GM10266 (cell line): ENCODE data around the gene CORO6.

ENCODE experiments used
- DNase-seq: peaks from one replicate; pipeline ENCODE4 v3.0.0; 2012; ENCODE audit errors: extremely low spot score
- TF ChIP-seq, protein P1 (sequence below): IDR thresholded peaks from 2 replicates; pipeline ENCODE4 v1.5.1; 2012; ENCODE audit warnings: mild to moderate bottlenecking, low read depth; ENCODE audit not compliant: control insufficient read depth, insufficient read depth; ENCODE audit errors: missing control alignments

Gene CORO6

DNA sequence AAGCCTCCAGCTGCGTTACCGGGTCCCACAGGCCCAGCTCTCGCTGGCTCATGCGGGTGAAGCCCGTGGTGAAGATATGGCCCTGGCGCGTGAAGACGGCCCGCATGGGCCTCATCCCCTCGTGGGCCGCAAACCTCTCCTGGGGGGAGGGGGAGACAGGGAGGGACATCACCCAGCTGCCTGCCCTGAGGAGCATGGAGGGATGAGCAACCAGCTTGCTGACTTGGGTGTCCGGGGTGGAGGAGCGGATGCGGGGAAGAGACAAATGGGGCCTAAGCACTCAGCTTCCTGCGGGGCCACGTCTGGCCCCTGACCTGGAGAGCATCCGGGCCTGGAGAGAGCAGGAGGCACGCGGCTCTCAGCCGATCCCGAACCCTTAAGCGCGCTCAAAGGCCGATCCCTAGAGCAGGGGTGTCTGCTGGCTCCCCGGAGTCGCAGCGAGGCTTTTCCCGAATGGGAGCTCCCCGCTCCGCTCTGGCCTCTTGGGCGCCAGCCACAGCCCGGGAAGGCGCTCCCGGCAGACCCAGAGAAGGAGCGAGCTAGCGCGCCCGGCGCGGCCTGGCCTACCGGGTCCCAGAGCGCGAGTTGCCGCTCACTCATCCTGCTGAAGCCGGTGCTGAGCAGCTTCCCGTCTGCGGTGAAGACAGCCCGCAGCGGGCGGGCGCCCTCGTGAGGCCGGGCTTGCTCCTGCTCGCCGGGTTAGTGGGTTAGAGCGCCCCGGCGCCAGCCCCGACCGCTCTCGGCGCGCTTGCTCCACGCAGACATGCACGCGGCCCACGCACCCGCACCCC is 5.0 kb downstream of the CORO6 start:
- peak; percentile 86 for DNase-seq
- TF ChIP-seq, protein P1, sequence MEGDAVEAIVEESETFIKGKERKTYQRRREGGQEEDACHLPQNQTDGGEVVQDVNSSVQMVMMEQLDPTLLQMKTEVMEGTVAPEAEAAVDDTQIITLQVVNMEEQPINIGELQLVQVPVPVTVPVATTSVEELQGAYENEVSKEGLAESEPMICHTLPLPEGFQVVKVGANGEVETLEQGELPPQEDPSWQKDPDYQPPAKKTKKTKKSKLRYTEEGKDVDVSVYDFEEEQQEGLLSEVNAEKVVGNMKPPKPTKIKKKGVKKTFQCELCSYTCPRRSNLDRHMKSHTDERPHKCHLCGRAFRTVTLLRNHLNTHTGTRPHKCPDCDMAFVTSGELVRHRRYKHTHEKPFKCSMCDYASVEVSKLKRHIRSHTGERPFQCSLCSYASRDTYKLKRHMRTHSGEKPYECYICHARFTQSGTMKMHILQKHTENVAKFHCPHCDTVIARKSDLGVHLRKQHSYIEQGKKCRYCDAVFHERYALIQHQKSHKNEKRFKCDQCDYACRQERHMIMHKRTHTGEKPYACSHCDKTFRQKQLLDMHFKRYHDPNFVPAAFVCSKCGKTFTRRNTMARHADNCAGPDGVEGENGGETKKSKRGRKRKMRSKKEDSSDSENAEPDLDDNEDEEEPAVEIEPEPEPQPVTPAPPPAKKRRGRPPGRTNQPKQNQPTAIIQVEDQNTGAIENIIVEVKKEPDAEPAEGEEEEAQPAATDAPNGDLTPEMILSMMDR, result peak; percentile 83

DNA sequence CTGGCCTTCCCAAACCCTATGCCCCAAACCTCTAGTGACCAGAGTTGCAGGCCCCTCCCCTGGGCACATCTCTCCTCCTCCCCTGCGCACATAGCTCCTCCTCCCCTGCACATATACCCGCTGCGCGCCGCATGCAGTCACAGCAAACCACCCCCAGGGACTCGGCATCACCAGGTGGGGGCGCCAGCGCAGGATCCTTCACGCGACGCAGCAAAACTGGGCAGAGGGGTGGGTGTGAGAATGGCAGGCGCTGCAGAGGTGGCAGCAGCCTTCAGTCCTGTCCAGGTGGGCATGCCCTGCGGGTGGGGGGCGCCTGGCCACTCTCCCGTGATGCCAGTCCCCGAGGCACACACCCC is 5.6 kb downstream of the CORO6 start:
- TF ChIP-seq, protein P1, result peak; percentile 87
- peak; percentile 93 for DNase-seq

DNA sequence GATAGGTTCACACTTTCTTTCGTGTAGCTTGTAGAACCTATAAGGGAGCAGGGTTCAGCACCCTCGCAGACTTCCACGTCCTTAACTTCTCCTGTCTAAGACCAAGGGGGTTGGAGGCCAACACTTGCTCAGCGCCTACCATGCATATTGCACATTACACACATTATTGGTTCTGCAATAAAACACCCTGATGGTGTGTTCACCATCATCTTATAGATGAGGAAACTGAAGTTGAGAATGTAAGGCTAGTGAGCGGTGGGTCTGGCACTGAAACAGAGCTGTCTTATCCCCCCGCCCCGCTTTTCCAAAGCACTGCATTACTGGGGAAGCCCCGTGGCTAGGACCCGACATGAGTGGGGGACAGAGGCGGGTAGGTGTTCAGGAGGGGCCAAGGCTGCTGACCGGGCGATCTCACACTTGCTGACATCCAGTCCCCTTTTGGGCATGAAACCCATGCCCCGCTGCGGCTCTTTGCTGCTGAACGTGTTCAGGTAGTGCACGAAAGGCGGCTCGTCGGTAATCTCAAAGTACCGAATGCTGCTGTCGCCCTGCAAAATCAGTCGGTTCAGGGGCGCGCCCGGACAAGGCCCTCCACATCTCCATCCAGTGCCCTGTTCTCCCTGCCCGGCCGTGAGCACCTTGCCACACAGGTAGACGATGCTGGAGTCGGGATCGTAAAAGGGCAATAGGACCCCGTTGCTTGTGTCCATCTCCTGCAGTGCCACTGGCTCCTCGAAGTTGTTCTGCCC is 6.2 kb downstream of the CORO6 start:
- TF ChIP-seq, protein P1, result no peak
- no peak for DNase-seq

DNA sequence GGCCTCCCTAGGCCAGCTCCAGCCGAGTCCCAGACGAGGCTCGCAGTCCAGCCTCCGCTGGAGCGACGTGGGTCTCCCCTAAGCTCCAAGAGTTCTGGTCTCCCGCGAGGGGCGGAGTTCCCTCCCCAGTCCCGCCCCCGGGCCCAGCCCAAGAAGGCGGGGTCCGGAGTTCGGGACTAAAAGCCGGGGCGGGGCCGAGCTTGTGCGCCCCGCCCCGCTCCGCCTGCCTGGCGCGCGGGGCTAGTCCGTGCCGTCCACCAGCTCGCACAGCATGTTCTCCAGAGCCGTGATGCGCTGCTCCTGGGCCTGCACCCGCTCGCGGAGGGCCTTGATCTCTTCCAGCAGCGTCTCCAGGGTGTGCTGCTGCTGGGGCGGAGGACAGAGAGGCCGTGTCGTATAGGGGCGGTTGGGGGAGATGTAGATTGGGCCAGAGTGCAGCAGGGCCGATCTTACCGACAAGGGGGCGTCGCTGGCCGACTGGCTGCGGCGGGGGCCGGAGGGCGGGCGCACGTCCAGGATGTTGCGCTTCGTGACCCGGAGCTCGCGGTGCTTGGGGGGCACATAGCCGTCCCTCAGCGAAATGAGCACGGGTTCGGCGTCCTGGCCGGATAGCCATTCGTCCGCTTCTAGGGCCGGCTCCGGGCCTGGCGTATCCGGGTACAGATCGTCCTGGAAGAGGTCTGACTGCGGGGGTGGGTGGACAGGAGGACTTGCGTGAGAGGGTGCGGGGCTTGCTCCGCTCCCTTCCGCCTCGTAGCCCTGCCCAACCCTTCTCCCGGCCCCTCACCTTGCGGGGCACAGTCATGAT is 7.0 kb downstream of the CORO6 start:
- TF ChIP-seq, protein P1, result no peak
- DNase-seq, result peak; percentile 96

DNA sequence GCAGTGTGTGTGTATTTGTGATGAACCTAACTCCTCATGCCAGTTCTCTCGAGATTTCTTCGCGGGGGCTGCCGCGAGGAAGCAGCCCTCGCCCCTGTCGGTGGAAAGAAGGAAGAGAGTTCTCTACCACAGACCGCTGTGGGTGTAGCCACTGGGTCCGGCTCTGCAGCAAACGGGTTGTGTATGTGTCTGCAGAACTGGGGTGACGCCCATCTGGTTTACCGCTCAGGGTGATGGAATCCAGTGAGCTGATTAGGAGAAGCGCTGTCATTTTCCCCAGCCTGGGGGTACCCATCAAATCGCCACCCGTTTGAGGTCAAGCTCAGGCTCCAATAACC is 7.7 kb downstream of the CORO6 start:
- TF ChIP-seq, protein P1, result no peak
- DNase-seq, result no peak

DNA sequence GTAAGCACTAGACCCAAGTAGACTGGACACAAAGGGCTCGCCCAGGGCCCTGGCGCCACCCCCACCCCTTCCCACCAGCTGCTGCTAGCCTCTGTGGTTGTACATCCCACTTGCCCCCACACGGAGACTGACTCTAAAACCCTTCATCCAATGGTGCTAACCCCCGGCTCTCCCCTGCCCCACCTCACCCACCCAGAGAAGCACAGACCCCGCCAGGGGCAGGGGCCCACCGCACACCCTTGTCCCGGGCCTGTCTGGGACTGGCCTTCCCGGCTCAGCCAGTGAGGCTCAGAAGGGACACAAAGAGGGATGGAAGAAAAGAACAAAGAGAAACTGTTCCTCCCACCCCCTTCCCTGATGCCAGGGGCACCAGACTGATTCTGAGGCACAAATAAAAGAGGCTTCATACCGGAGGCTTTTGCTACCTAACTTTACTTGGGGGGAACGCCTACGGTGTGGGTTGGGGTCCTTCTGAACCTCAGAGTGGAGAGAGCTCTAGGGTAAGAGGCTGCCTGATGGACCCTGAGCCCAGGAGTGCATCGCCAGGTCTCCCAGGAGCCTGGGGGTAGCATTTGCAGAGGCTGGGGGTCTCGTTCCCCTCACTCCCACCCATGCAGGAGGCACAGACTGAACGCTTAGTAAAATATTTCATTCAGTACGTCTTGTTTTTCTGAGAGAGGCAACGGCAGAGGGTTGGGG is 8.2 kb downstream of the CORO6 start:
- no peak for DNase-seq
- TF ChIP-seq, protein P1, result no peak
